H1 (cell line): ENCODE measurements around the gene SEC23IP. TPM values are rescaled to one million over a fixed set of nuclear protein-coding genes. Genes with fewer than 3 reads are reported as not detected.

Source experiments
- CTCF ChIA-PET: fragments of 300-600 bp; sonication (Branson Sonifier 250); formaldehyde crosslinking; loops from one replicate; lab custom pipeline; 2021; ENCODE audit not compliant: partially characterized antibody; lab: Charles Lee
- POLR2A ChIA-PET: fragments of 300-600 bp; sonication (Branson Sonifier 250); formaldehyde crosslinking; loops from one replicate; lab custom pipeline; 2021; ENCODE audit warnings: inconsistent platforms; ENCODE audit not compliant: partially characterized antibody; lab: Charles Lee
- DNase-seq, 2 experiments: peaks; one replicate each; pipeline versions ENCODE4 v3.0.0 to v3.0.0-alpha.2; 2010 to 2022; ENCODE audit warnings: low spot score in 2 of 2, low read depth in 1 of 2, mixed read lengths in 1 of 2
- FAIRE-seq: peaks from 2 replicates; lab custom pipeline; 2011; peaks lifted over from hg19 to GRCh38; lab: Jason Lieb, UNC
- H2AFZ ChIP-seq: 2 replicates; pipeline ENCODE4 v1.8.1; 2012; ENCODE audit warnings: low read length, inconsistent platforms
- H2AK5ac ChIP-seq: 2 replicates; pipeline ENCODE4 v1.6.1; 2013; ENCODE audit warnings: low read depth, low read length
- H2BK120ac ChIP-seq: replicated peaks from 2 replicates; pipeline ENCODE3; 2013; ENCODE audit warnings: low read depth, low read length, inconsistent platforms
- H2BK12ac ChIP-seq: 2 replicates; pipeline ENCODE4 v1.6.1; 2013; ENCODE audit warnings: low read depth, low read length
- H2BK15ac ChIP-seq: 2 replicates; pipeline ENCODE4 v1.6.1; 2013; ENCODE audit warnings: low read length
- H2BK20ac ChIP-seq: 2 replicates; pipeline ENCODE4 v1.6.1; 2013; ENCODE audit warnings: low read length
- H2BK5ac ChIP-seq: 2 replicates; pipeline ENCODE4 v1.6.1; 2013; ENCODE audit warnings: low read depth, low read length
- H3K14ac ChIP-seq: 2 replicates; pipeline ENCODE4 v1.6.1; 2013; ENCODE audit warnings: inconsistent platforms; ENCODE audit not compliant: insufficient read length
- H3K18ac ChIP-seq: 2 replicates; pipeline ENCODE4 v1.6.1; 2013; ENCODE audit warnings: low read length; ENCODE audit errors: extremely low read depth
- H3K23ac ChIP-seq: 2 replicates; pipeline ENCODE4 v1.6.1; 2013; ENCODE audit warnings: inconsistent platforms; ENCODE audit not compliant: insufficient read length
- H3K23me2 ChIP-seq: 2 replicates; pipeline ENCODE4 v1.6.1; 2013; ENCODE audit warnings: low read depth, low read length
- H3K27ac ChIP-seq: 2 replicates; pipeline ENCODE4 v1.6.1; 2011; ENCODE audit warnings: low read depth, low read length, inconsistent platforms
- H3K27me3 ChIP-seq, 4 experiments: replicated peaks in 1 of 4; 1 replicate in 1 of 4; 2 replicates in 3 of 4; pipeline versions ENCODE4 v1.6.1 to v1.8.1; 2011 to 2013; ENCODE audit warnings: low read length in 3 of 4, mild to moderate bottlenecking in 3 of 4, inconsistent platforms in 2 of 4, mixed read lengths in 2 of 4, moderate library complexity in 1 of 4; ENCODE audit not compliant: control insufficient read depth in 3 of 4, insufficient read depth in 3 of 4; ENCODE audit errors: extremely low read depth in 1 of 4
- H3K36me3 ChIP-seq, 4 experiments: 2 replicates each; pipeline versions ENCODE4 v1.6.1 to v1.8.1; 2011 to 2013; ENCODE audit warnings: mild to moderate bottlenecking in 4 of 4, low read length in 3 of 4, moderate library complexity in 2 of 4, control low read depth in 1 of 4, inconsistent platforms in 1 of 4; ENCODE audit not compliant: insufficient read depth in 4 of 4, control insufficient read depth in 2 of 4
- H3K4ac ChIP-seq: replicated peaks from 2 replicates; pipeline ENCODE3; 2013; ENCODE audit warnings: low read length, low read depth, mixed read lengths, inconsistent platforms; ENCODE audit not compliant: insufficient read length
- H3K4me1 ChIP-seq, 4 experiments: replicated peaks in 1 of 4; 1 replicate in 1 of 4; 2 replicates in 3 of 4; pipeline versions ENCODE4 v1.6.1 to v1.8.1; 2011 to 2013; ENCODE audit warnings: low read length in 3 of 4, inconsistent platforms in 2 of 4, mixed read lengths in 1 of 4; ENCODE audit not compliant: insufficient read depth in 4 of 4, control insufficient read depth in 3 of 4
- H3K4me2 ChIP-seq, 2 experiments: 2 replicates each; pipeline versions ENCODE4 v1.6.1 to v1.8.1; 2011 to 2013; ENCODE audit warnings: low read depth in 2 of 2, low read length in 2 of 2, control low read depth in 1 of 2, inconsistent platforms in 1 of 2, mild to moderate bottlenecking in 1 of 2; ENCODE audit not compliant: insufficient read depth in 1 of 2
- H3K4me3 ChIP-seq, 4 experiments: fragments of 200-600, 300-600 bp in 1 of 4; sonication (generic), shearing (Covaris generic), sonication (Bioruptor Twin) in 1 of 4; 2 replicates each; pipeline versions ENCODE4 v1.5.1 to v1.8.1; 2011 to 2016; ENCODE audit warnings: low read length in 4 of 4, low read depth in 3 of 4, control low read depth in 2 of 4, inconsistent platforms in 2 of 4, mild to moderate bottlenecking in 2 of 4, mixed read lengths in 1 of 4, moderate library complexity in 1 of 4; ENCODE audit not compliant: insufficient read depth in 2 of 4; ENCODE audit errors: extremely low read depth in 1 of 4
- H3K56ac ChIP-seq: replicated peaks from 2 replicates; pipeline ENCODE3; 2013; ENCODE audit warnings: low read depth, mild to moderate bottlenecking, mixed read lengths, low read length, inconsistent platforms; ENCODE audit not compliant: insufficient read length
- H3K79me1 ChIP-seq: 2 replicates; pipeline ENCODE4 v1.6.1; 2013; ENCODE audit warnings: low read depth, low read length, control low read depth
- H3K79me2 ChIP-seq, 2 experiments: 2 replicates each; pipeline versions ENCODE4 v1.6.1 to v1.8.1; 2012 to 2013; ENCODE audit warnings: low read length in 2 of 2, mild to moderate bottlenecking in 2 of 2, inconsistent platforms in 1 of 2; ENCODE audit not compliant: insufficient read depth in 2 of 2, control insufficient read depth in 1 of 2
- H3K9ac ChIP-seq, 4 experiments: replicated peaks in 1 of 4; 1 replicate in 1 of 4; 2 replicates in 3 of 4; pipeline versions ENCODE4 v1.6.1 to v1.8.1; 2011 to 2013; ENCODE audit warnings: low read depth in 3 of 4, low read length in 3 of 4, control low read depth in 2 of 4, mild to moderate bottlenecking in 2 of 4, moderate library complexity in 2 of 4, inconsistent platforms in 1 of 4; ENCODE audit errors: extremely low read depth in 1 of 4
- H3K9me3 ChIP-seq, 2 experiments: 2 replicates each; pipeline versions ENCODE4 v1.6.1 to v1.8.1; 2012 to 2013; ENCODE audit warnings: mild to moderate bottlenecking in 2 of 2, moderate library complexity in 2 of 2, control low read depth in 1 of 2, inconsistent platforms in 1 of 2, low read depth in 1 of 2, low read length in 1 of 2, mixed read lengths in 1 of 2; ENCODE audit not compliant: insufficient read depth in 2 of 2
- H4K20me1 ChIP-seq, 2 experiments: replicated peaks in 1 of 2; 2 replicates each; pipeline versions ENCODE3 to v1.8.1; 2011 to 2013; ENCODE audit warnings: inconsistent platforms in 2 of 2, low read length in 2 of 2, mild to moderate bottlenecking in 1 of 2; ENCODE audit not compliant: insufficient read depth in 2 of 2, control insufficient read depth in 1 of 2
- H4K5ac ChIP-seq: 2 replicates; pipeline ENCODE4 v1.6.1; 2013; ENCODE audit warnings: low read length, low read depth, mixed read lengths, inconsistent platforms; ENCODE audit not compliant: insufficient read length
- H4K8ac ChIP-seq: 2 replicates; pipeline ENCODE4 v1.8.0; 2013; ENCODE audit warnings: mild to moderate bottlenecking, moderate library complexity, low read length, inconsistent platforms; ENCODE audit not compliant: insufficient read depth; ENCODE audit errors: extremely low read depth
- H4K91ac ChIP-seq: replicated peaks from 2 replicates; pipeline ENCODE3; 2013; ENCODE audit warnings: low read length, mixed read lengths, inconsistent platforms; ENCODE audit not compliant: insufficient read length
- BCL11A ChIP-seq, 2 experiments: IDR thresholded peaks; one replicate each; pipeline ENCODE4 v1.6.1; 2011; ENCODE audit warnings: low read depth in 2 of 2, low read length in 2 of 2, mild to moderate bottlenecking in 2 of 2
- EZH2 ChIP-seq: fragments of 200-600 bp; sonication (generic); IDR thresholded peaks from 2 replicates; pipeline ENCODE4 v1.7.1; 2012; ENCODE audit warnings: low read depth, mild to moderate bottlenecking, moderate library complexity, low read length, inconsistent platforms; ENCODE audit not compliant: severe bottlenecking
- NANOG ChIP-seq: IDR thresholded peaks from 2 replicates; pipeline ENCODE4 v1.6.1; 2011; ENCODE audit warnings: low read length, low read depth, mild to moderate bottlenecking, inconsistent platforms; ENCODE audit not compliant: insufficient read depth, poor library complexity, severe bottlenecking
- SUZ12 ChIP-seq: fragments of 200-600 bp; sonication (generic); IDR thresholded peaks from 2 replicates; pipeline ENCODE4 v1.6.1; 2012; ENCODE audit warnings: mild to moderate bottlenecking, inconsistent platforms, low read length, moderate library complexity, mixed read lengths
- WGBS, 2 experiments: shearing (Covaris generic) in 1 of 2; methylation state at CpG; one replicate each; pipeline versions ENCODE4 v1.1.6 to v1.1.7; 2013 to 2015; ENCODE audit warnings: low lambda C conversion rate in 2 of 2, mixed read lengths in 2 of 2, inconsistent platforms in 1 of 2, low coverage in 1 of 2, missing lambda C conversion rate in 1 of 2; ENCODE audit not compliant: insufficient replicate concordance in 2 of 2, insufficient coverage in 1 of 2, insufficient read length in 1 of 2; ENCODE audit errors: extremely low coverage in 1 of 2, missing lambda C conversion rate in 1 of 2; 5-methylcytosine and 5-hydroxymethylcytosine counted together
- polyA plus RNA-seq, 7 experiments: library from polyadenylated mRNA; depleted of rRNA in 3 of 7; stranded (reverse) in 5 of 7; unstranded in 2 of 7; fragments of >200 nt in 5 of 7; fragments of 200-250 nt in 2 of 7; gene quantifications; 1 replicate in 5 of 7; 2 replicates in 1 of 7; 4 replicates in 1 of 7; pipeline versions ENCODE4 v1.2.1 to v1.2.3, GENCODE V29; 2011 to 2013; ENCODE audit warnings: missing spikeins in 2 of 7, mixed read lengths in 2 of 7
- total RNA-seq: library from RNA; stranded (reverse); fragmentation: NEBNext Ultra II Directional; extraction: Animal tissue kit (Norgen Biotek cat#: 25700); gene quantifications from 2 replicates; pipeline ENCODE4 v1.2.1, GENCODE V29; 2021

SEC23IP gene
- total and polyA plus RNA-seq, 2 of the 8 experiments (the other 6 are each of a cell fraction or from before 2014, with no cell fraction given): 29.0 to 105 TPM

GRCh38 chr10:119910689-119911088, 18.2 kb downstream of the SEC23IP start:
- Histone ChIP-seq H4K91ac (no peak overlapping the region), H3K56ac (no peak overlapping the region), H3K4ac (no peak overlapping the region), H3K23me2 (no peaks in the 10 kb centered on the region), H3K23ac (no peak overlapping the region), H3K79me1 (no peaks in the 10 kb centered on the region), H3K79me2 (no peaks in the 10 kb centered on the region), H2BK120ac (no peak overlapping the region), H3K27ac (no peak overlapping the region), H3K9me3 (no peaks in the 10 kb centered on the region), H2BK20ac (no peak overlapping the region), H3K4me1 (no peaks in the 10 kb centered on the region)
- no peak for TF ChIP-seq SUZ12
- no peak for TF ChIP-seq BCL11A (IDR thresholded peaks at IDR 0.05; ENCODE audit: low read depth in 2 of 2, low read length in 2 of 2)
- no peak for TF ChIP-seq NANOG
- TF ChIP-seq EZH2: no peak
- TF ChIP-seq, all 59 proteins: peak for 0
- Histone ChIP-seq H3K27me3 (no peaks in the 10 kb centered on the region), H3K18ac (no peak overlapping the region), H4K5ac (no peak overlapping the region), H2BK5ac (no peak overlapping the region), H3K9ac (no peak overlapping the region), H4K8ac (no peak overlapping the region), H3K4me3 (no peak overlapping the region), H2BK12ac (no peak overlapping the region), H2AFZ (no peak overlapping the region), H2AK5ac (no peak overlapping the region), H3K36me3 (peaks cover 0 to 60% (median 17%) of the 10 kb centered on the region in 4 experiments; a peak in 5 of 8 replicates), H4K20me1 (peaks cover 0 to 1% of the 10 kb centered on the region in 2 experiments), H3K4me2 (no peak overlapping the region), H2BK15ac (no peak overlapping the region), H3K14ac (no peak overlapping the region)
- 93% methylated on average over 6 of the region's 6 CpGs; no CpG with 5 or more reads in 1 of the 2 experiments for WGBS, 2 experiments
- POLR2A ChIA-PET: interaction anchor here (0.7 kb wide), 1 partner anchor 11 kb away, joined by 4 read pairs; no protein-coding TSS in a partner anchor
- FAIRE-seq (no peak), DNase-seq (no peak)
- CTCF ChIA-PET: interaction anchor here (1.1 kb wide), 1 partner anchor 15 kb away, joined by 3 read pairs; no protein-coding TSS in a partner anchor
